K562 (cell line): ENCODE measurements around the gene CNPY4. TPM values are rescaled to one million over a fixed set of nuclear protein-coding genes. Genes with fewer than 3 reads are reported as not detected.

Experiments used
- DNMT1 ChIP-seq: fragments of 450-650 bp; IDR thresholded peaks from 2 replicates; pipeline ENCODE4 v1.6.1; 2016; ENCODE audit warnings: antibody characterized with exemption, mild to moderate bottlenecking
- ELF1 ChIP-seq: fragments of 200-800 bp; sonication (Bioruptor generic); IDR thresholded peaks from 2 replicates; pipeline ENCODE4 v1.6.1; 2016; ENCODE audit warnings: missing genetic modification characterization, missing compliant biosample characterization
- HDAC3 ChIP-seq: fragments of 450-650 bp; IDR thresholded peaks from 2 replicates; pipeline ENCODE4 v1.6.1; 2018; ENCODE audit warnings: borderline replicate concordance, mild to moderate bottlenecking, moderate library complexity; ENCODE audit not compliant: partially characterized antibody
- HEY1 ChIP-seq: fragments of 250-450 bp; sonication (Bioruptor Pico); IDR thresholded peaks from 2 replicates; pipeline ENCODE4 v1.5.0; 2020; ENCODE audit warnings: mild to moderate bottlenecking, moderate library complexity, borderline replicate concordance
- HOMEZ ChIP-seq: fragments of 250-450 bp; sonication (Bioruptor Pico); IDR thresholded peaks from 2 replicates; pipeline ENCODE4 v1.4.0; 2020; ENCODE audit warnings: mild to moderate bottlenecking, moderate library complexity
- NR2F6 ChIP-seq: fragments of 450-650 bp; formaldehyde crosslinking; IDR thresholded peaks from 2 replicates; pipeline ENCODE4 v1.4.0; 2020; ENCODE audit warnings: mild to moderate bottlenecking
- SRSF7 ChIP-seq: fragments of 200-400 bp; formaldehyde crosslinking; optimal IDR thresholded peaks from 2 replicates; pipeline ENCODE3; 2017; ENCODE audit warnings: mild to moderate bottlenecking, low read depth, low read length
- TCF3 ChIP-seq: sonication (generic); formaldehyde crosslinking; IDR thresholded peaks from 2 replicates; pipeline ENCODE4 v1.4.0; 2020; ENCODE audit warnings: mild to moderate bottlenecking, missing genetic modification reagents
- TCFL5 ChIP-seq: fragments of 250-450 bp; sonication (Bioruptor Pico); conservative IDR thresholded peaks from 2 replicates; pipeline ENCODE4 v1.6.1; 2021; ENCODE audit warnings: mild to moderate bottlenecking, moderate library complexity, matching md5 sums
- THAP12 ChIP-seq: fragments of 250-450 bp; sonication (Bioruptor Pico); IDR thresholded peaks from 2 replicates; pipeline ENCODE4 v1.9.0; 2021; ENCODE audit warnings: mild to moderate bottlenecking, inconsistent platforms
- ZMIZ1 ChIP-seq, 2 experiments: fragments of 150-350 bp in 1 of 2; IDR thresholded peaks; 2 replicates each; pipeline ENCODE4 v1.6.1; 2012 to 2016; ENCODE audit warnings: low read depth in 2 of 2, low read length in 2 of 2, mild to moderate bottlenecking in 1 of 2, moderate library complexity in 1 of 2
- ZNF121 ChIP-seq: sonication (generic); formaldehyde crosslinking; conservative IDR thresholded peaks from 2 replicates; pipeline ENCODE4 v1.8.0; 2022; ENCODE audit warnings: missing genetic modification reagents
- ZNF436 ChIP-seq: fragments of 250-450, 450-650 bp; sonication (Bioruptor Pico); formaldehyde crosslinking; IDR thresholded peaks from 2 replicates; pipeline ENCODE4 v1.7.0; 2020; ENCODE audit warnings: mild to moderate bottlenecking
- polyA plus RNA-seq, 8 experiments: library from polyadenylated mRNA; depleted of rRNA in 4 of 8; stranded (reverse) in 5 of 8; unstranded in 3 of 8; fragments of >200 nt; fragmentation: Nextera tagmentation in 2 of 8; fragmentation: Illumina TruSeq in 1 of 8; extraction: Ambion mirVana in 2 of 8; extraction: Trizol in 1 of 8; gene quantifications; 2 replicates each; pipeline versions ENCODE4 v1.2.1 to v1.2.3, GENCODE V29; 2011 to 2014; ENCODE audit warnings: inconsistent platforms in 1 of 8, missing spikeins in 1 of 8
- total RNA-seq, 7 experiments: library from RNA; depleted of rRNA in 6 of 7; stranded (reverse); fragments of >200 nt in 6 of 7; fragmentation: Illumina TruSeq in 2 of 7; extraction: Trizol in 2 of 7; gene quantifications; 2 replicates each; pipeline versions ENCODE4 v1.2.1 to v1.2.3, GENCODE V29; 2011 to 2021; ENCODE audit warnings: low replicate concordance in 1 of 7
- TF ChIP-seq, protein P1 (sequence below): fragments of 450-650 bp; IDR thresholded peaks from 2 replicates; pipeline ENCODE4 v1.6.1; 2018; ENCODE audit not compliant: partially characterized antibody
- TF ChIP-seq, protein P2 (sequence below): IDR thresholded peaks from 2 replicates; pipeline ENCODE4 v1.6.1; 2016; ENCODE audit warnings: missing genetic modification characterization, missing compliant biosample characterization

CNPY4 gene
- total and polyA plus RNA-seq, 9 of the 15 experiments (the other 6 are each of a cell fraction or from before 2014, with no cell fraction given) = 1.9 to 11.2 (median 7.0) TPM

DNA sequence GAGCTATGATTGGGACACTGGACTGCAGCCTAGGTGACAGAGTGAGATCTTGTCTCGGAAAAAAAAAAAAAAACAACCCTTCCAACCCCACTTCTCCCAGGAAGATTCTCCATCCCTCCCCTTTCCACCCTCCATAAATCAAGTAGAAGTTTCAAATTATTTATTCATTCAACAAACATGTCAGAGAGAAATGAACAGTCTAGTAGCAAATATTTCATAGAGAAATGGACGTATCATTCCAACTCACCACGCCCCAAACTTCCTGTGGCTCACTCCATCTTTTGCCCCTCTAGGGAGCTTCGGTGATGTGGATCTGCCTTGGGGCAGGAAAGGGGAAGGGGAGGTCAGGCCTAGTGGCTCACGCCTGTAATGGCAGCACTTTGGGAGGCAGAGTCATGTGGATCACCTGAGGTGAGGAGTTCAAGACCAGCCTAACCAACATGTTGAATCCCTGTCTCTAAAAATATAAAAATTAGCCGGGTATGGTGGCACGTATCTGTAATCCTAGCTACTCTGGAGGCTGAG is 39.7 kb downstream of the CNPY4 start (continued):
- TF ChIP-seq, protein P1, sequence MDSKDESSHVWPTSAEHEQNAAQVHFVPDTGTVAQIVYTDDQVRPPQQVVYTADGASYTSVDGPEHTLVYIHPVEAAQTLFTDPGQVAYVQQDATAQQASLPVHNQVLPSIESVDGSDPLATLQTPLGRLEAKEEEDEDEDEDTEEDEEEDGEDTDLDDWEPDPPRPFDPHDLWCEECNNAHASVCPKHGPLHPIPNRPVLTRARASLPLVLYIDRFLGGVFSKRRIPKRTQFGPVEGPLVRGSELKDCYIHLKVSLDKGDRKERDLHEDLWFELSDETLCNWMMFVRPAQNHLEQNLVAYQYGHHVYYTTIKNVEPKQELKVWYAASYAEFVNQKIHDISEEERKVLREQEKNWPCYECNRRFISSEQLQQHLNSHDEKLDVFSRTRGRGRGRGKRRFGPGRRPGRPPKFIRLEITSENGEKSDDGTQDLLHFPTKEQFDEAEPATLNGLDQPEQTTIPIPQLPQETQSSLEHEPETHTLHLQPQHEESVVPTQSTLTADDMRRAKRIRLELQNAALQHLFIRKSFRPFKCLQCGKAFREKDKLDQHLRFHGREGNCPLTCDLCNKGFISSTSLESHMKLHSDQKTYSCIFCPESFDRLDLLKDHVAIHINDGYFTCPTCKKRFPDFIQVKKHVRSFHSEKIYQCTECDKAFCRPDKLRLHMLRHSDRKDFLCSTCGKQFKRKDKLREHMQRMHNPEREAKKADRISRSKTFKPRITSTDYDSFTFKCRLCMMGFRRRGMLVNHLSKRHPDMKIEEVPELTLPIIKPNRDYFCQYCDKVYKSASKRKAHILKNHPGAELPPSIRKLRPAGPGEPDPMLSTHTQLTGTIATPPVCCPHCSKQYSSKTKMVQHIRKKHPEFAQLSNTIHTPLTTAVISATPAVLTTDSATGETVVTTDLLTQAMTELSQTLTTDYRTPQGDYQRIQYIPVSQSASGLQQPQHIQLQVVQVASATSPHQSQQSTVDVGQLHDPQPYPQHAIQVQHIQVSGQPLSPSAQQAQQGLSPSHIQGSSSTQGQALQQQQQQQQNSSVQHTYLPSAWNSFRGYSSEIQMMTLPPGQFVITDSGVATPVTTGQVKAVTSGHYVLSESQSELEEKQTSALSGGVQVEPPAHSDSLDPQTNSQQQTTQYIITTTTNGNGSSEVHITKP = peak; percentile 41
- TF ChIP-seq HOMEZ (CRISPR knock-in tag) (no peak), ZMIZ1 (IDR thresholded peaks at IDR 0.05; ENCODE audit: low read depth in 2 of 2, low read length in 2 of 2) (no peak), ZNF436 (no peak), SRSF7 (no peak), HDAC3 (no peak), TCF3 (no peak), ELF1 (tag) (no peak), THAP12 (CRISPR knock-in tag) (no peak), ZNF121 (CRISPR knock-in tag) (no peak), DNMT1 (0 out of 2 replicates have a peak, but pooled peaks have one; percentile 44), HEY1 (CRISPR knock-in tag) (no peak), TCFL5 (no peak), NR2F6 (CRISPR knock-in tag) (no peak)
- TF ChIP-seq, protein P2, sequence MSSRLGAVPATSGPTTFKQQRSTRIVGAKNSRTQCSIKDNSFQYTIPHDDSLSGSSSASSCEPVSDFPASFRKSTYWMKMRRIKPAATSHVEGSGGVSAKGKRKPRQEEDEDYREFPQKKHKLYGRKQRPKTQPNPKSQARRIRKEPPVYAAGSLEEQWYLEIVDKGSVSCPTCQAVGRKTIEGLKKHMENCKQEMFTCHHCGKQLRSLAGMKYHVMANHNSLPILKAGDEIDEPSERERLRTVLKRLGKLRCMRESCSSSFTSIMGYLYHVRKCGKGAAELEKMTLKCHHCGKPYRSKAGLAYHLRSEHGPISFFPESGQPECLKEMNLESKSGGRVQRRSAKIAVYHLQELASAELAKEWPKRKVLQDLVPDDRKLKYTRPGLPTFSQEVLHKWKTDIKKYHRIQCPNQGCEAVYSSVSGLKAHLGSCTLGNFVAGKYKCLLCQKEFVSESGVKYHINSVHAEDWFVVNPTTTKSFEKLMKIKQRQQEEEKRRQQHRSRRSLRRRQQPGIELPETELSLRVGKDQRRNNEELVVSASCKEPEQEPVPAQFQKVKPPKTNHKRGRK (tag) = no peak
